HG03039 (cell line): ENCODE measurements around the gene INVS.

Experiments
- ATAC-seq: cut with Tn5 transposase; IDR thresholded peaks from one replicate; pipeline ENCODE4 v1.9.1; 2021; ENCODE audit warnings: mild to moderate bottlenecking, moderate library complexity; ENCODE audit not compliant: unreplicated experiment

INVS gene

DNA sequence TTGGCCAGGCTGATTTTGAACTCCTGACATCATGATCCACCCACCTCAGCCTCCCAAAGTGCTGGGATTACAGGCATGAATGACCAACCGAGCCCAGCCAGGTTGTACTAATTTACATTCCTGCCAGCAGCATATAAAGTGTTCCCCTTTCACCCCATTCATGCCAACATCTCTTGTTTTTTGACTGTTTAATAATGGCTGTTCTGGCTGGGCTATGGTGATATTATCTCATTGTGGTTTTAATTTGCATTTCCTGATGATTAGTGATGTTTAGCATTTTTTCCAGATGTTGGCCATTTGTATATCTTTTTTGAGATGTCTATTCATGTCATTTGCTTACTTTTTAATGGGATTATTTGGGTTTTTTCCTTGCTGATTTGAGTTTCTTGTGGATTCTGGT is 87.3 kb downstream of the INVS start:
- no peak for ATAC-seq

- no peak for ATAC-seq
These were observed 91.3 kb downstream of the INVS start for GRCh38 chr9:100190339-100190738.

DNA sequence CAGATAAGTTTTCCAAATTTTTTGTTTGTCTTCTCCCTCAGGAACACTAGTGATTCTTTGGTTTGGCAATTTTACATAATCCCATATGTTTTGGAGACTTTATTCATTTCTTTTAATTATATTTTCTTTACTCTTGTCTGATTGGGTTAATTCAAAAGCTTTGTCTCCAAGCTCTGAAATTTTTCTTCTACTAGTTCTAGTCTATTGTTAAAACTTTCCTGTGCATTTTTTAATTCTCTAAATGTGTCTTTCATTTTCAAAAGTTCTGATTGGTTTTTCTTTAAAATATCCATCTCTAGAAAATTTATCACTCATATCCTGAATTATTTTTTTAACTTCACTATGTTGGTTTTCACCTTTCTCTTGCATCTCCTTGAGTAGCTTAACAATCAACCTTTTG is 92.2 kb downstream of the INVS start:
- ATAC-seq = no peak

- ATAC-seq = no peak
These were observed 94.0 kb downstream of the INVS start for GRCh38 chr9:100193078-100193477.

DNA sequence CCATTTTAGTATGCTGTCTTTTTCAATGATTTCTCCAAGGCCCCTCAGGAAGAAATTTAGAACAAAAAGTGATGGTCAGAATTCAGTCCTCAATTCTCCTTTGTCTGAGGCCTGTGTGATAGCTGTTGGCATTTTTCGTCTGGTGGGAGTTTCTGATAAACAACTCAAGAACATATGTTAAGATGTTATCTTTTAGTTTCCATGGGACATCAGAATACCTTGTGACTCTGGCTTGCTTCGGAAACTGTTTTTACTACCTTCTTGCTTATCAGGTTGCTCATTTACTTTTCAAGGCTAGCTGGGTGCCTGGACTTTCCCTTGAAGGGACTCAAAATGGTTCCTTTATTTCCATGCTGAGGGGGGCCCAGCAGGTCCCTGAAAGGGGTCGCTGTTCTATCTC is 97.2 kb downstream of the INVS start:
- no peak for ATAC-seq

GRCh38 chr9:100196828-100197227 is 97.8 kb downstream of the INVS start:
- ATAC-seq = no peak

GRCh38 chr9:100197553-100197952 is 98.5 kb downstream of the INVS start:
- no peak for ATAC-seq

GRCh38 chr9:100202806-100203205 is 103.8 kb downstream of the INVS start:
- no peak for ATAC-seq

DNA sequence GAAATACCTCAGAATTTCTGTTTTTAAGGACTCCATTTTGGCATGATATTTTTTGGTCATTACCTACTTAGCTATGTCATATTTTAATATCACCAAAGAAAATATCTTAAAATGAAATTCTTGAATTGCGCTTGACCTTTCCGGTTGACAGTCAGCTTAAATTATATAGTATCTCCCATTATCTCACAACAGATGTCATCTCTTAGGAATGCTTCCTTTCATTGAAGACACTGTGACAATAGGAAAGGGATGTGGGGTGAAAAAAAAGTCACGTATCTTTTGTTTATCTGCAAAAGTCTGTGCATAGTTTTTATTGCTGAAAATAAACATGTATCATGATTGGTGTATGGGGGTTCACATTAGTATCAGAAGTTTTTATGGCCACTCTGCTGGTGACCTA is 105.8 kb downstream of the INVS start:
- ATAC-seq = no peak

- no peak for ATAC-seq
These were observed 107.9 kb downstream of the INVS start for GRCh38 chr9:100206899-100207298.

GRCh38 chr9:100208673-100209072 is 109.6 kb downstream of the INVS start:
- ATAC-seq = no peak

- ATAC-seq = no peak
These were observed 112.4 kb downstream of the INVS start for GRCh38 chr9:100211476-100211875.

DNA sequence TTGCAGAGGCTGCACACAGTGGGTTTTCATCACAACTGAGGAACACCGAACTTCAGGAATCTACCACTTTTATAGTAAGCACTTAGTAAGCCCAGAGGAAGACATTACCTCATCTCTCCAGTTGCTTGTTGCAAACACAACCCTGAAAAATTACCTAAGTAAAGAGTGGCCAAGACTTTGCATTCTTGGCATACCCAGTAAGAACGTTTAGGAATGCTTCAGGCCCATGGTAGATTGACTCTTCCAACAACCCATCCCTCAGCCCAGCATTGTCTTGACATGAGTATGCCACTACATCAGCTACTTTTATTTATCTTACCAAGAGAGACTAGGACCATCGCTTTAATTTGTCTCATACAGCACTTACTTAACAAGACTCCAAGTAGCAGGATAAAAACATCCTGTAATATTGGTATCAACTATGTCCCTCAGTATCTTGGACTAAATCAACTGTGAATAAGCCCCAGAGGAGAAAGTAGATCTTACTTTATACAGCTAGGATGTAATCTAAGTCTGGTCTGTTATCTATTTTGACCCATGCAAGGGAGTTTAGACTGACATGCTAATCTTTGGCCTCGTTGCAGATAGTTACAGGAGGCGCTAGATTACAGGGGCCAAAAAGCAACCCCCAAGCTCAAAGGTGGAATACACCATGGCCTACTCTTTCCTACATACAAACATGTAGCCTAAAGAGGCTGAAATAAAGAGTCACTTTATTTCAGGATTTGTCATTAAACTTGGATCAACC is 114.9 kb downstream of the INVS start:
- ATAC-seq = no peak

DNA sequence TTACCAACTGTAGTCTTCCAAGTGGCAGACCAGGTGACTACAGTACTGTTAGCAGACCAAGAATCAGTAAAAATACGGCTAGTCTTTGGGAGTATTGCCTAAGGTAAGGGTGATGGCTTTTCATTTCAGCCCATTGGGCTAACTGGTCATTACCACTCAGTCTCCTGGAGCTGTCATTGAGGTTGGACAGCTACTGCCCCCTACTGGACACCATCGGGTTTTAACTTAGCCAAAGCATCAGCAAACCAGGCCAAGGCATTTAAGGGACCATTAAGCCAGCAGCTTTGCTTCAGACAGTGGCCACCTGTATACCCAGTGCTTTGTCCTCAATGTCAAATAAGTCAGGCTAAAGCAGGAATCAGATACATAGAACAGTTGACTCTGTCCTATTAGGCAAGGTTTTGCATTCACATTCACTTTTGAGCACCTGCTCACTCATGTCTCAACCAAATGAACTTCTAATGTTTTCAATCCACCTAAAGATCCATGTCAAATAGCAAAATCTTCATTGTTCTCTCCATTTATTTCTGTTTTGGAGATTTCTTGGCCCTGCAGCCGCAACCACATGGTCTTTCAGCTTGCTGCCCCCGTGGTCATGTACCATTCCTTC is 117.2 kb downstream of the INVS start:
- ATAC-seq = no peak

DNA sequence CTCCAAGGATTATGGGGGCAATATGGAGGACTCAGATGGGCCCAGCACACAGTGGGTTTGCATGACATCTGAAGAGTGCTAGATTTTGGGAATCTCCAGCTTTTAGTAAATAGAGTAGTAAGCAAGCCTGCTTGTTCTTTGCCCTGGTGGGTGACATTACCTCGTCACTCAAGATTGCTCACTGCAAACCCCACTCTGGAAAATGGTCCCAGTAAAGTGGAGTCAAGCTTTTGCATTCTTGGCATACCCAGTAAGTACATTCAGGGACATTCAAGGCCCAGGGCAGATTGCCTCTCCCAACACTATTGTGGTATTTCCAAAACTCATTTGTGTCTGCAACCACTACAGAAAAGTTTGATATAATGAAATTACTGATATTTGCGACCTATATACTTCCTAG is 118.5 kb downstream of the INVS start:
- ATAC-seq = no peak

GRCh38 chr9:100219347-100219746 is 120.3 kb downstream of the INVS start:
- no peak for ATAC-seq

DNA sequence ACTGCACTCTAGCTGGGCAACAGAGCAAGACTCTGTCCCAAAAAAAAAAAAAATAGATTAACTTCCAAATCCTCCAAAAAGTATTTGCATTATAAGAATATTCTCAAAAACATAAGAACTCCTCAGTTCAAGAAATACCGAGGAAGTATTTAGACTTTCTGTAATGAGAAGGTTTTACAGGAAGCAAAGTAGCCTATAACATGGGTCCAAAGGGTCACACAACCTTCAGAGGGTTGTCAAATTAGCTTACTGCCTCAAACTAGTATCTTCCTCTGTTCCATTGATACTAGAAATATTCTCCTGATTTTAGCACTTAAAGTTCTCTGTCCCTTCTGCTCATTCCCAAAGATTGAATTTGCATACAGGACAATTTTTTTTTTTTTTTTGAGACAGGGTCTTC is 121.9 kb downstream of the INVS start:
- no peak for ATAC-seq

GRCh38 chr9:100221538-100221937 is 122.5 kb downstream of the INVS start:
- no peak for ATAC-seq

DNA sequence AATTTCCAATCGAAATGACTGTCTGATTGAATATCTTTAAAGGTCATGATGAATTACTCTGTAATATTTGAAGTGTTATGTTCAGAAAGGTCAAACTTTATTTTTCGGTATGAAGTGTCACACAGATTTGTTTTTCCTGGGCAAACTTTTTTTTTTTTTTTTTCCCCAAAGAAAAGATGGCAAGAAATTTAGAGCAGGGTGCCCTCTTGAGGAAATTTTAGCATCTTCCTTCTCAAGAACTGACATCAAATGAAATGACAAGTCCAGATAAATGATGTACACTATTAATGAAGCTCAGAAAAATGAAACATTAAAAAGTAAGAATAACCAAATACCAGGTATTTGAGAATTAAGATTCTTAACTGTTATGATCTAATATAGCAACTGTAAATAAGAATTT is 123.6 kb downstream of the INVS start:
- ATAC-seq = no peak

DNA sequence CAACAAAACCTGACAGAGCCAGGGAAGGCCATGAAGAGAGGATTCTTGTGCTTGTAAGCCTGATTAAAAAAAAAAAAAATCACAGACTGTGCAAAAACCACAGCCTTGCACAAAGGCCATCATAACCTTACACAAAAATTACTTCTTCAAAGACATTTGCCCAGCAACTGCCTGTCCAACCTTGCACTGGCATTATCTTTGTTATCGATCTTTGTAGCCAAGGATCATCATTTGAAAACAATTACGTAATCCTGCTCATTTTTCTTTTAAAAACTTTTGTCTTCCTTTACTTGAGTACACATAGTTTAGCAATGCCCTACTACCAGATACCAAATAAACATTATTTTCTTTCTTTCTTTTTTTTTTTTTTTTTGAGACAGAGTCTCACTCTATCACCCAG is 128.6 kb downstream of the INVS start:
- ATAC-seq = no peak

DNA sequence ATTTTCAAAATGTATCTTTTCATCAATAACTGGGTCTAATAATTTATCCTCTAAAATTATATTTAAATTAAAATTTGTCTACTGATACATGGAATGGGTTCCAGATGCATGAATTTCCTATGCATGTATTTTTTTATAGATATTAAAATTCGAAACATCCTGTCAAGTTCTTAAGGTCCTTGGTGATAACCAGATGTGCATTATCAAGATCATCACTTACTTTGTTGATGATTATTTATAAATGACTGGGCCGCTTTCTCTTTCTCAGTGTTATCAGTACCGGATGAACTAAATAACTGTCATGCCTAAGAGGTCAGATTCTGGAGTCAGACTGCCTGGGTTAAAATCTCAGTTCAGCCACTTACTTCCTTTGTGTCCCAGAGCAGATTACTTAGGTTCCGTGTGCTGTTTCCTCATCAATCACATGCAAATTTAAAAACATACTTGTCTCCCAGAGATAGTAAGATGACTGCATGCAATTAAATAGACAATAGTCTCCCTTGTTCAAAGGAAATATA is 129.4 kb downstream of the INVS start:
- ATAC-seq = no peak

DNA sequence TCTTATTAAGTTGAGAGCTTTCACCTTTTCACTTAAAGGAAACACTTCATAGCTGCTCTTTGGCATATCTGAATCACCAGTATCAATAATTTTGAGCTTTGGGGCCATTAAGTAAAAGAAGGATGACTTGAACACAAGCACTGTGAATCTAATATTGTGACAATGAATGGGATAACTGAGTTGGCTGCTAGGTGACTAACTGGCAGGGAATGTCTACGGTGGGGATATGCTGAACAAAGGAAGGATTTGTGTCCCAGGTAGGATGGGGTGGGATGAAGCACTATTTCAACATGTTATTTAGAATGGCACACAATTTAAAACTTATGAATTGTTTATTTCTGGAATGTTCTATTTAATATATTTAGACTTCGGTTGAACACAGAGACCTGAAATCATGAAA is 130.1 kb downstream of the INVS start:
- ATAC-seq = no peak

- no peak for ATAC-seq
These were observed 130.5 kb downstream of the INVS start for GRCh38 chr9:100229561-100229960.
